OCI-LY1 (cell line): Measurements from ENCODE around the gene ANXA6.

Source experiments
- H2AFZ ChIP-seq: fragments of 200-600 bp; sonication (generic), shearing (Covaris generic); 2 replicates; pipeline ENCODE4 v1.6.0; 2014; ENCODE audit warnings: antibody characterized with exemption, mild to moderate bottlenecking, low read length
- H3F3A ChIP-seq: fragments of 200-600 bp; sonication (generic), shearing (Covaris generic); 2 replicates; pipeline ENCODE4 v1.6.0; 2014; ENCODE audit warnings: mild to moderate bottlenecking, antibody characterized with exemption, low read length, moderate library complexity; ENCODE audit not compliant: insufficient read depth
- H3K27ac ChIP-seq: fragments of 200-600 bp; sonication (generic); 2 replicates; pipeline ENCODE4 v1.5.1; 2014; ENCODE audit warnings: low read length, mixed run types, mild to moderate bottlenecking, low read depth; ENCODE audit not compliant: poor library complexity, severe bottlenecking
- H3K27me3 ChIP-seq: fragments of 200-600 bp; sonication (generic); 2 replicates; pipeline ENCODE4 v1.6.0; 2014; ENCODE audit warnings: antibody characterized with exemption, mild to moderate bottlenecking, low read length, moderate library complexity; ENCODE audit not compliant: insufficient read depth
- H3K36me3 ChIP-seq: fragments of 200-600 bp; sonication (generic); 2 replicates; pipeline ENCODE4 v1.6.1; 2014; ENCODE audit warnings: mild to moderate bottlenecking, antibody characterized with exemption, low read length, moderate library complexity, mixed read lengths; ENCODE audit not compliant: insufficient read depth
- H3K4me1 ChIP-seq: fragments of 200-600 bp; sonication (generic); 2 replicates; pipeline ENCODE4 v1.5.1; 2014; ENCODE audit warnings: mild to moderate bottlenecking, low read length, moderate library complexity; ENCODE audit not compliant: insufficient read depth, severe bottlenecking
- H3K4me2 ChIP-seq: fragments of 200-600 bp; sonication (generic), shearing (Covaris generic); 2 replicates; pipeline ENCODE4 v1.6.1; 2014; ENCODE audit warnings: low read length
- H3K4me3 ChIP-seq: fragments of 200-600 bp; sonication (generic); 2 replicates; pipeline ENCODE4 v1.5.1; 2014; ENCODE audit warnings: low read length, low read depth, mild to moderate bottlenecking, mixed read lengths; ENCODE audit not compliant: poor library complexity, severe bottlenecking
- H3K79me2 ChIP-seq: fragments of 200-600 bp; shearing (Covaris generic); 2 replicates; pipeline ENCODE4 v1.6.1; 2016; ENCODE audit warnings: mixed run types, low read length, mixed read lengths; ENCODE audit not compliant: insufficient read depth
- H3K9ac ChIP-seq: fragments of 200-600 bp; sonication (generic), shearing (Covaris generic); 2 replicates; pipeline ENCODE4 v1.6.1; 2014; ENCODE audit warnings: mild to moderate bottlenecking, low read length, mixed read lengths
- H3K9me2 ChIP-seq: fragments of 200-600 bp; sonication (generic), shearing (Covaris generic); 2 replicates; pipeline ENCODE4 v1.6.1; 2014; ENCODE audit warnings: low read depth, mild to moderate bottlenecking, low read length, mixed read lengths
- H3K9me3 ChIP-seq: fragments of 200-600 bp; shearing (Covaris generic); 2 replicates; pipeline ENCODE4 v1.6.1; 2014; ENCODE audit warnings: low read length, mixed read lengths
- H4K20me1 ChIP-seq: fragments of 200-600 bp; sonication (generic), shearing (Covaris generic); 2 replicates; pipeline ENCODE4 v1.6.0; 2016; ENCODE audit warnings: mild to moderate bottlenecking, low read length; ENCODE audit not compliant: insufficient read depth
- EZH2 ChIP-seq: fragments of 200-600 bp; sonication (generic), shearing (Covaris generic); IDR thresholded peaks from 2 replicates; pipeline ENCODE4 v1.8.0; 2017; ENCODE audit warnings: borderline replicate concordance, mixed run types, mild to moderate bottlenecking, antibody characterized with exemption, low read length, moderate library complexity, mixed read lengths
- TF ChIP-seq, protein P1 (sequence below): fragments of 200-600 bp; sonication (generic), shearing (Covaris generic); IDR thresholded peaks from 2 replicates; pipeline ENCODE4 v1.5.1; 2017; ENCODE audit warnings: mild to moderate bottlenecking, antibody characterized with exemption, low read length, moderate library complexity, mixed read lengths

ANXA6 gene

DNA sequence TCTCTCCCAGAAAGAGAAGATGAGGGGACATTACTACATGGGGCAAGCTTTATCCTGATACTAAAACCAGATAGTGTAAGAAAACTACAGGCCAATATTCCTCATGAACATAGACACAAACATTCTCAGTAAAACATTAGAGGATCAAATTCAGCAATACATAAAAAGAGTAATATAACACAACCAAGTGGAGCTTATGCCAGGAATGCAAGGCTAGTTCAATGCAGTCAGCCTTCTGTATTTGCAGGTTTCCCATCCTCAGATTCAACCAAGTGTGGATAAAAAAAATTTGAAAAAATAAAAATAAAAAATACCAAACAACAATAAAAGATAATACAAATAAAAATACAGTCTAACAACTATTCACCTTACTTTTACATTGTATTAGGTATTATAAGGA, 35.0 kb upstream of the ANXA6 start:
- Histone ChIP-seq H3K4me1 (peaks cover 21% of the 10 kb centered on the region), H3K27ac (no peak overlapping the region), H3K4me3 (no peak overlapping the region), H2AFZ (no peak overlapping the region), H3K9me3 (peaks cover 13% of the 10 kb centered on the region), H3F3A (no peaks in the 10 kb centered on the region), H3K79me2 (peaks cover 19% of the 10 kb centered on the region), H3K9ac (no peak overlapping the region), H3K4me2 (no peak overlapping the region), H3K27me3 (no peaks in the 10 kb centered on the region), H3K36me3 (peaks cover 91% of the 10 kb centered on the region), H3K9me2 (no peaks in the 10 kb centered on the region), H4K20me1 (no peaks in the 10 kb centered on the region)
- TF ChIP-seq, protein P1, sequence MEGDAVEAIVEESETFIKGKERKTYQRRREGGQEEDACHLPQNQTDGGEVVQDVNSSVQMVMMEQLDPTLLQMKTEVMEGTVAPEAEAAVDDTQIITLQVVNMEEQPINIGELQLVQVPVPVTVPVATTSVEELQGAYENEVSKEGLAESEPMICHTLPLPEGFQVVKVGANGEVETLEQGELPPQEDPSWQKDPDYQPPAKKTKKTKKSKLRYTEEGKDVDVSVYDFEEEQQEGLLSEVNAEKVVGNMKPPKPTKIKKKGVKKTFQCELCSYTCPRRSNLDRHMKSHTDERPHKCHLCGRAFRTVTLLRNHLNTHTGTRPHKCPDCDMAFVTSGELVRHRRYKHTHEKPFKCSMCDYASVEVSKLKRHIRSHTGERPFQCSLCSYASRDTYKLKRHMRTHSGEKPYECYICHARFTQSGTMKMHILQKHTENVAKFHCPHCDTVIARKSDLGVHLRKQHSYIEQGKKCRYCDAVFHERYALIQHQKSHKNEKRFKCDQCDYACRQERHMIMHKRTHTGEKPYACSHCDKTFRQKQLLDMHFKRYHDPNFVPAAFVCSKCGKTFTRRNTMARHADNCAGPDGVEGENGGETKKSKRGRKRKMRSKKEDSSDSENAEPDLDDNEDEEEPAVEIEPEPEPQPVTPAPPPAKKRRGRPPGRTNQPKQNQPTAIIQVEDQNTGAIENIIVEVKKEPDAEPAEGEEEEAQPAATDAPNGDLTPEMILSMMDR = no peak
- TF ChIP-seq EZH2 = no peak

DNA sequence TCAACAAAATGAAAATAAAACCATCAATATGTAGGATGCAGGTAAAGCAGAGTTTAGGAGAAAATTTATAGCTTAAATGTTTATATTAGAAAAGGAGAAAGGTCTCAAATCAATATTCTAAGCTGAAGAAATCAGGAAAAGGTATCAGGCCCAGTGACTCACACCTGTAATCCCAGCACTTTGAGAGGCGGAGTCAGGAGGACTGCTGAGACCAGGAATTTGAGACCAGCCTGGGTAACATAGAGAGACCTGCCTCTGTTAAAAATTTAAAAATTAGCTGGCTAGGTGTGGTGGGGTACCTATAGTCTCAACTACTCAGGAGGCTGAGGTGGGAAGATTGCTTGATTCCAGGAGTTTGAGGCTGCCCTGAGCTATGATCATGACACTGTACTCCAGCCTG, 34.1 kb upstream of the ANXA6 start:
- peaks cover 11% of the 10 kb centered on the region for H3K4me1 ChIP-seq
- no peak overlapping the region for H3K4me3 ChIP-seq
- no peaks in the 10 kb centered on the region for H4K20me1 ChIP-seq
- H3K9ac ChIP-seq = no peak overlapping the region
- no peaks in the 10 kb centered on the region for H3F3A ChIP-seq
- peaks cover 19% of the 10 kb centered on the region for H3K79me2 ChIP-seq
- TF ChIP-seq EZH2 = no peak
- TF ChIP-seq, protein P1 = no peak
- H3K27me3 ChIP-seq = no peaks in the 10 kb centered on the region
- no peak overlapping the region for H3K27ac ChIP-seq
- no peak overlapping the region for H2AFZ ChIP-seq
- H3K9me2 ChIP-seq = no peaks in the 10 kb centered on the region
- H3K36me3 ChIP-seq = peaks cover 92% of the 10 kb centered on the region
- peaks cover 13% of the 10 kb centered on the region for H3K9me3 ChIP-seq
- H3K4me2 ChIP-seq = no peak overlapping the region

DNA sequence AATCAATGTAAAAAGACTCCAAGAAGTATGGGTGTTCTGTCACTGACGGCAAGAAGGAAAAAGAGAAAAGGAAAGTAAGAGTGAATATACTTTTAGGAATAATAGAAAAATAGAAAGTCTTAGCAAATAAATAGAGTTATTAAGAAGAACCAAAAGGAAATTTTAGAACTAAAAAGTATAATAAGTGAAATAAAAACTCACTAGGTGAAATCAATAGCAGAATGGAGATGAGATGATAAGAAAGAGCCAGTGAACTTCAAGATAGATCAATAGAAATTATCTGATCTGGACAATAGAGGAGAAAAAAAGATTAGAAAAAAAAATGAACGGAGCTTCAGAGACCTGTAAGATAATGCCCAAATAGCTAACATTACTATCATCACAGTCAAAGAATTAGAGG, 31.6 kb upstream of the ANXA6 start:
- H3K79me2 ChIP-seq = peaks cover 19% of the 10 kb centered on the region
- no peak overlapping the region for H3K9ac ChIP-seq
- H3F3A ChIP-seq = no peaks in the 10 kb centered on the region
- H3K27ac ChIP-seq = no peak overlapping the region
- peaks cover 13% of the 10 kb centered on the region for H3K9me3 ChIP-seq
- no peaks in the 10 kb centered on the region for H3K9me2 ChIP-seq
- H3K27me3 ChIP-seq = no peaks in the 10 kb centered on the region
- H4K20me1 ChIP-seq = no peaks in the 10 kb centered on the region
- TF ChIP-seq EZH2 = no peak
- TF ChIP-seq, protein P1 = no peak
- no peak overlapping the region for H3K4me2 ChIP-seq
- H2AFZ ChIP-seq = no peak overlapping the region
- no peaks in the 10 kb centered on the region for H3K4me1 ChIP-seq
- peaks cover 97% of the 10 kb centered on the region for H3K36me3 ChIP-seq
- H3K4me3 ChIP-seq = no peak overlapping the region
